ENCODE results near the gene PPIF. TPM values are rescaled to one million over a fixed set of nuclear protein-coding genes. Genes with fewer than 3 reads are reported as not detected.

The PPIF gene
- total and polyA plus RNA-seq, 3 donors from 2014 or later: 80.1 to 106 (median 82.1) TPM

DNA sequence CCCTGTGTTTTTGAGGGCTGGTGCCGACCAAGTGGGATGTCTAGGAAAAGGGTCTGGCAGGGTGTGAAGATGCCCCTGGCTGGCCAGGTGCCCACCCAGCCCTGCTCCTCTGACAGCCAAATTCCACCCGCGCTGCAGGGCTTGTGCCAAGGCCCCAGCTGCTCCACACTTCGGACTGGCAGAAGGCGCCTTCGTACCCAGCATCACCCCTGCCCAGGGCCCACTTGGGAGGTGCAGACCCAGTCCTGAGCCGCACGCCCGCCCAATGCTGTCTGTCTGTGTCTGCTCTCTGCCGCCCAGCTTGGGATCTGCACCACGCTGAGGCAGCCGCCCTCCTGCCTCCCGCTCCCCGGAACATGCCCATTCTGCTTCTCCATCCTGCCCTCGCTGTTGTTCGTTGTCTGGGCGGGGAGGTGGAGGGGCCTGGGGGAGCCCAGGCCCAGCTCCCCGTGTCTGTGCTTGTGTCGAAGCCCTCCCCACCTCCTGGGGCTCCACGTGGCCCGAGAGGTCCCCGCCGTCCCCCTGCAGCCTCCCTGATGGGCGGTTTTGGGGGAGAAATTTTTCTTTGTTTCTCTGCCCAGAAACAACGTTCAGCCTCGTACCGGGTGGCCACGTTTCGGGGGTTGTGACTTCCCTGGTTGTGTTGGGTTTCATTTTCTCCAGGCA is 36.9 kb upstream of the PPIF start:
- Histone ChIP-seq H3K9me3 (no peaks in the 10 kb centered on the region), H3K27me3 (no peaks in the 10 kb centered on the region), H3K4me1 (no peaks in the 10 kb centered on the region), H3K4me3 (no peak overlapping the region), H3K36me3 (ENCODE audit: low read depth, missing control alignments) (no peaks in the 10 kb centered on the region), H3K27ac (no peak overlapping the region)
- 86 to 90% methylated on average over 23 to 29 of the region's 29 CpGs for WGBS, 2 donors
- DNase-seq: no peak
- intact Hi-C loops (cut with DNase I; ENCODE audit: low total_unique reads): no loop called here
- no peak for TF ChIP-seq POLR2A (IDR thresholded peaks at IDR 0.05)
- TF ChIP-seq, protein P1, sequence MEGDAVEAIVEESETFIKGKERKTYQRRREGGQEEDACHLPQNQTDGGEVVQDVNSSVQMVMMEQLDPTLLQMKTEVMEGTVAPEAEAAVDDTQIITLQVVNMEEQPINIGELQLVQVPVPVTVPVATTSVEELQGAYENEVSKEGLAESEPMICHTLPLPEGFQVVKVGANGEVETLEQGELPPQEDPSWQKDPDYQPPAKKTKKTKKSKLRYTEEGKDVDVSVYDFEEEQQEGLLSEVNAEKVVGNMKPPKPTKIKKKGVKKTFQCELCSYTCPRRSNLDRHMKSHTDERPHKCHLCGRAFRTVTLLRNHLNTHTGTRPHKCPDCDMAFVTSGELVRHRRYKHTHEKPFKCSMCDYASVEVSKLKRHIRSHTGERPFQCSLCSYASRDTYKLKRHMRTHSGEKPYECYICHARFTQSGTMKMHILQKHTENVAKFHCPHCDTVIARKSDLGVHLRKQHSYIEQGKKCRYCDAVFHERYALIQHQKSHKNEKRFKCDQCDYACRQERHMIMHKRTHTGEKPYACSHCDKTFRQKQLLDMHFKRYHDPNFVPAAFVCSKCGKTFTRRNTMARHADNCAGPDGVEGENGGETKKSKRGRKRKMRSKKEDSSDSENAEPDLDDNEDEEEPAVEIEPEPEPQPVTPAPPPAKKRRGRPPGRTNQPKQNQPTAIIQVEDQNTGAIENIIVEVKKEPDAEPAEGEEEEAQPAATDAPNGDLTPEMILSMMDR (IDR thresholded peaks at IDR 0.05): no peak

GRCh38 chr10:79310911-79311573 is 36.2 kb upstream of the PPIF start:
- Histone ChIP-seq H3K4me1 (no peaks in the 10 kb centered on the region), H3K27ac (no peak overlapping the region), H3K9me3 (no peaks in the 10 kb centered on the region), H3K4me3 (no peak overlapping the region), H3K27me3 (no peaks in the 10 kb centered on the region), H3K36me3 (ENCODE audit: low read depth, missing control alignments) (no peaks in the 10 kb centered on the region)
- TF ChIP-seq POLR2A (IDR thresholded peaks at IDR 0.05): no peak
- TF ChIP-seq, protein P1 (IDR thresholded peaks at IDR 0.05): no peak
- no peak for DNase-seq
- intact Hi-C loops (cut with DNase I; ENCODE audit: low total_unique reads): no loop called here
- 74 to 91% methylated on average over 7 to 26 of the region's 26 CpGs for WGBS, 2 donors

DNA sequence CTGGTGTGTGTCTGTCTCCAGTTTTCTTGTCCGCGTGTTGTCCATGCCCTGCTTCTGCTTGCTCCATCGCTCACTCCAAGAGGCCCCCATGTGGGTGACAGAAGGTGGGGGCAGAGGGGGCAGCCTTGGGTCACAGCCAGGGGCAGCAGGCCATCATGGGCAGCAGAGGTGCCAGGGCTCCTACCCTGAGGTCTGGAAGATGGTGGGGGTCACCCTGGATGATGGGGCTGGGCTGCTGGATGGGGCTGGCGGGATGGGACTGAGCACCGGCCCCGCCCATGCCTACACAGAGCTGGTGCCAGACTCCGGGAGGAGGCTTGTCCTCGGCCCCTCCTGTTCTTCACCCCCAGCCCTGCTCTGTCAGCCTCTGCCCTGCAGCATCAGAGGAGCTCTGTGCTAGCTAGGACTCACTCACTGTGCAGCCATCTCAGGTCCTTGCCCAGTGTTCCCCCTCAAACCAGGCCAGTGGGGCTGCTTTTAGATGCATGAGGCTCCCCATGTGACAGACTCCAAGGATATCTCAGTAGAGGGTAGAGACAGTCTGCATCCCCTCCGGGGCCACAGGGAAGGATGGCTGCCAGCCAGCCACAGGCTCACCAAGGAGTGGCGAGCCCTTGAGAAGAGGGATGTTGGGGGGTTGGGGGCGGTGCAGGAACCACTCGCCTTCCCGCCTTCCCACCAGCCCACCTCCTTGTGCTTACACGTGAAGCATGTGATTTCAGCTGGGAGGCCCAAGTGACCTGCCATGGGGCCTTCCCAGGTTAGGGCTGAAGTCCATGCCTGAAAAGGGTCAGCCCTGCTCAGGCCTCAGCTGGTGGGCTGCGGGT is 35.5 kb upstream of the PPIF start:
- H3K4me3 ChIP-seq: no peak overlapping the region
- H3K27me3 ChIP-seq: no peaks in the 10 kb centered on the region
- no peaks in the 10 kb centered on the region for H3K4me1 ChIP-seq
- no peak for DNase-seq
- no peak overlapping the region for H3K27ac ChIP-seq
- no peaks in the 10 kb centered on the region for H3K36me3 ChIP-seq (ENCODE audit: low read depth, missing control alignments)
- no peaks in the 10 kb centered on the region for H3K9me3 ChIP-seq
- 76 to 96% methylated on average over 8 to 15 of the region's 15 CpGs for WGBS, 2 donors
- no peak for TF ChIP-seq POLR2A (IDR thresholded peaks at IDR 0.05)
- TF ChIP-seq, protein P1 (IDR thresholded peaks at IDR 0.05): no peak
- intact Hi-C loops (cut with DNase I; ENCODE audit: low total_unique reads): no loop called here

- intact Hi-C loops (cut with DNase I; ENCODE audit: low total_unique reads): no loop called here
- TF ChIP-seq, protein P1 (IDR thresholded peaks at IDR 0.05): no peak
- no peak for TF ChIP-seq POLR2A (IDR thresholded peaks at IDR 0.05)
- Histone ChIP-seq H3K36me3 (ENCODE audit: low read depth, missing control alignments) (no peaks in the 10 kb centered on the region), H3K4me1 (no peaks in the 10 kb centered on the region), H3K27ac (no peak overlapping the region), H3K4me3 (no peak overlapping the region), H3K27me3 (no peaks in the 10 kb centered on the region), H3K9me3 (no peaks in the 10 kb centered on the region)
- 92 to 93% methylated on average over 16 to 22 of the region's 22 CpGs for WGBS, 2 donors
- DNase-seq: no peak
These were observed 34.6 kb upstream of the PPIF start for GRCh38 chr10:79312601-79313187.

Measured in testis (tissue), 3 donors.